Activated CD8-positive, alpha-beta T cell treated with anti-CD3 and anti-CD28 coated beads for 36 hours (primary cell): ENCODE measurements around the gene BBX. TPM values are rescaled to one million over a fixed set of nuclear protein-coding genes. Genes with fewer than 3 reads are reported as not detected.

Source experiments
- ATAC-seq: fragments of 200-7000 bp; cut with Tn5 transposase; one replicate; pipeline ENCODE4 v1.10.0; 2021; ENCODE audit warnings: mild to moderate bottlenecking, moderate library complexity
- CTCF ChIA-PET: fragments of 350-600 bp; sonication (Branson Sonifier 250); formaldehyde crosslinking; loops from one replicate; lab custom pipeline; 2021; ENCODE audit warnings: antibody characterized with exemption; lab: Charles Lee
- POLR2A ChIA-PET: fragments of 350-600 bp; sonication (Branson Sonifier 250); formaldehyde crosslinking; loops from one replicate; lab custom pipeline; 2021; ENCODE audit warnings: antibody characterized with exemption; lab: Charles Lee
- DNase-seq: peaks from one replicate; pipeline ENCODE4 v3.0.0-alpha.2; 2020
- H3K27ac Mint-ChIP-seq: one replicate; pipeline ENCODE4 v1.8.0; 2021; ENCODE audit warnings: mild to moderate bottlenecking, mixed read lengths
- H3K27me3 Mint-ChIP-seq: one replicate; pipeline ENCODE4 v1.8.0; 2021; ENCODE audit warnings: mixed read lengths
- H3K36me3 Mint-ChIP-seq: one replicate; pipeline ENCODE4 v1.8.0; 2021; ENCODE audit warnings: low read depth, mixed read lengths
- H3K4me1 Mint-ChIP-seq: one replicate; pipeline ENCODE4 v1.8.0; 2021; ENCODE audit warnings: low read depth, mixed read lengths
- H3K4me3 Mint-ChIP-seq: one replicate; pipeline ENCODE4 v1.8.0; 2021; ENCODE audit warnings: mild to moderate bottlenecking, moderate library complexity, mixed read lengths
- H3K9me3 Mint-ChIP-seq: one replicate; pipeline ENCODE4 v1.8.0; 2021; ENCODE audit warnings: mixed read lengths
- intact Hi-C: fragments of 100-400 bp; cut with micrococcal nuclease; formaldehyde crosslinking; loops from one replicate; pipeline ENCODE4 v1.10.0; 2022
- total RNA-seq, 2 experiments: library from RNA; stranded (reverse); gene quantifications; one replicate each; pipeline ENCODE4 v1.2.3, GENCODE V29; 2021
- TF ChIP-seq, protein P1 (sequence below): fragments of 200-600 bp; IDR thresholded peaks from one replicate; pipeline ENCODE4 v1.8.0; 2022; ENCODE audit warnings: antibody characterized with exemption, mild to moderate bottlenecking

Gene BBX
- total RNA-seq, 2 experiments from 2014 or later: 40.9 to 42.4 TPM

DNA sequence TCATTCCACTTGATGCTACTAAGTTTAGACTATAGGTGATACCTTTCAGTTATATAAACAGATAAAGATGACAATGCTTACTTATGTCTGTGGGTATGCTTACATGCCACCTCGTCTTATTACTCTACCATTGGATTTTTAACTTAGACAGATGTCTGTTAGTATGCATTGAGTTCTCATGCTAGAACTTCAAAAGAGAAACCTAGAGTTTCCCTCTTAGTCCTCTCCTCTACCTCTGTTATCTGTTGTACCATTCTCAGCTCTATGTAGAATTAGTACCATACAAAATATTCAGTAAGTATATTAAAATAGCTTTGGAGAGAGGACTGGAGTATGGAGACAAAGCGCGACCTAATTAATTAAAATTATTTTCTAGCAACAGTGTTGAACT lies 111.3 kb downstream of the BBX start:
- H3K27ac Mint-ChIP-seq: no peak overlapping the region
- POLR2A ChIA-PET: interaction anchor here (0.6 kb wide), 2 partner anchors 202 to 353 kb away, joined by 3 read pairs; no protein-coding TSS in a partner anchor

GRCh38 chr3:107637416-107638183 lies 114.8 kb downstream of the BBX start:
- TF ChIP-seq, protein P1, sequence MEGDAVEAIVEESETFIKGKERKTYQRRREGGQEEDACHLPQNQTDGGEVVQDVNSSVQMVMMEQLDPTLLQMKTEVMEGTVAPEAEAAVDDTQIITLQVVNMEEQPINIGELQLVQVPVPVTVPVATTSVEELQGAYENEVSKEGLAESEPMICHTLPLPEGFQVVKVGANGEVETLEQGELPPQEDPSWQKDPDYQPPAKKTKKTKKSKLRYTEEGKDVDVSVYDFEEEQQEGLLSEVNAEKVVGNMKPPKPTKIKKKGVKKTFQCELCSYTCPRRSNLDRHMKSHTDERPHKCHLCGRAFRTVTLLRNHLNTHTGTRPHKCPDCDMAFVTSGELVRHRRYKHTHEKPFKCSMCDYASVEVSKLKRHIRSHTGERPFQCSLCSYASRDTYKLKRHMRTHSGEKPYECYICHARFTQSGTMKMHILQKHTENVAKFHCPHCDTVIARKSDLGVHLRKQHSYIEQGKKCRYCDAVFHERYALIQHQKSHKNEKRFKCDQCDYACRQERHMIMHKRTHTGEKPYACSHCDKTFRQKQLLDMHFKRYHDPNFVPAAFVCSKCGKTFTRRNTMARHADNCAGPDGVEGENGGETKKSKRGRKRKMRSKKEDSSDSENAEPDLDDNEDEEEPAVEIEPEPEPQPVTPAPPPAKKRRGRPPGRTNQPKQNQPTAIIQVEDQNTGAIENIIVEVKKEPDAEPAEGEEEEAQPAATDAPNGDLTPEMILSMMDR: no peak
- DNase-seq (no peak), ATAC-seq (no peak)
- intact Hi-C loops: no loop called here
- Mint-ChIP-seq H3K27ac (no peak overlapping the region), H3K36me3 (peaks cover 4% of the 10 kb centered on the region), H3K27me3 (no peaks in the 10 kb centered on the region), H3K4me3 (no peak overlapping the region), H3K4me1 (peaks cover 20% of the 10 kb centered on the region), H3K9me3 (no peaks in the 10 kb centered on the region)
- CTCF ChIA-PET: interaction anchor here (0.6 to 1.6 kb wide), 3 partner anchors 39 to 107 kb away, joined by 3 to 4 read pairs (median 3); no protein-coding TSS in a partner anchor
- POLR2A ChIA-PET: no interaction called here

More for the DNA sequence above, 111.3 kb downstream of the BBX start:
- Mint-ChIP-seq H3K4me3 (no peak overlapping the region), H3K27me3 (no peaks in the 10 kb centered on the region), H3K36me3 (peaks cover 4% of the 10 kb centered on the region), H3K4me1 (peaks cover 31% of the 10 kb centered on the region), H3K9me3 (no peaks in the 10 kb centered on the region)
- no peak for DNase-seq
- TF ChIP-seq, protein P1: no peak
- CTCF ChIA-PET: interaction anchor here (0.9 to 1.4 kb wide), 3 partner anchors 42 to 213 kb away, joined by 3 read pairs; no protein-coding TSS in a partner anchor
- intact Hi-C loops: no loop called here
- ATAC-seq: no peak

DNA sequence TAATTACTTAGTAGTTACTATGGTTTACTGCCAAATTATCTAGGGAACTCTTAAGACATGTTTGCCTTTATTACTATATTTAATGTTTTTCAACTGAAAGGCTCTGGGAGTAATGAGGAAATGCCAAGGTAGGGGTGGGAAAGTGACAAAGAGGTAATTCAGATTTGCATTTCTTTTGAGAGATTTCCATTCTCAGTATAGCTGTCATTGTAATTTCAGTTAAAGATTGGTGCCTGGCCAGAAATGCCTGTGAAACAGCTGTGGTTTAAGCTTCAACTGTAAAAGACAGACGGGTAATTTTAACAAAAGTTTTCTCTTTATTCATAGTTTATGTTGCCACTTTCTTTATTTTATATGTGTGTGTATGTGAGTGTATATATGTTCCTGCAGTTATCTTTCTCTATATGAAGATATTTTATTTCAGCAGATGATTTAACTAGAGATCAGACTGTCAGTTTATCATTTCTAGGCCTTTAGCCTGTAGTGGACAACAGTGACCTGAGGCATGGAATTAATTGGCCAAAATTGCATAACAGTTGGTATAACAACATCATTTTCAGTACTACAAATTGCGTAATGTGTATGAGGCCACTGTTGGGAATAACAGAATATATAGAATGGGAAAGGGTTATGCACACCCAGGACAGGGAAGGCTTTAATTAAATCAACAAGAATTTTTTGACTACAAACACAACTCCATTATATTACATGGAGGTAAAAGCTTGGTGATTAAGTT lies 119.0 kb downstream of the BBX start:
- TF ChIP-seq, protein P1: no peak
- Mint-ChIP-seq H3K27ac (no peak overlapping the region), H3K4me3 (no peak overlapping the region), H3K9me3 (no peaks in the 10 kb centered on the region), H3K4me1 (peaks cover 25% of the 10 kb centered on the region), H3K27me3 (no peaks in the 10 kb centered on the region), H3K36me3 (peaks cover 4% of the 10 kb centered on the region)
- ATAC-seq (no peak), DNase-seq (no peak)
- CTCF ChIA-PET: interaction anchor here (1.7 to 2.2 kb wide), 2 partner anchors 14 to 15 kb away, joined by 5 to 8 read pairs; no protein-coding TSS in a partner anchor
- POLR2A ChIA-PET: interaction anchor here (1.1 kb wide), 1 partner anchor 21 kb away, joined by 3 read pairs; no protein-coding TSS in a partner anchor
- intact Hi-C loops: no loop called here

DNA sequence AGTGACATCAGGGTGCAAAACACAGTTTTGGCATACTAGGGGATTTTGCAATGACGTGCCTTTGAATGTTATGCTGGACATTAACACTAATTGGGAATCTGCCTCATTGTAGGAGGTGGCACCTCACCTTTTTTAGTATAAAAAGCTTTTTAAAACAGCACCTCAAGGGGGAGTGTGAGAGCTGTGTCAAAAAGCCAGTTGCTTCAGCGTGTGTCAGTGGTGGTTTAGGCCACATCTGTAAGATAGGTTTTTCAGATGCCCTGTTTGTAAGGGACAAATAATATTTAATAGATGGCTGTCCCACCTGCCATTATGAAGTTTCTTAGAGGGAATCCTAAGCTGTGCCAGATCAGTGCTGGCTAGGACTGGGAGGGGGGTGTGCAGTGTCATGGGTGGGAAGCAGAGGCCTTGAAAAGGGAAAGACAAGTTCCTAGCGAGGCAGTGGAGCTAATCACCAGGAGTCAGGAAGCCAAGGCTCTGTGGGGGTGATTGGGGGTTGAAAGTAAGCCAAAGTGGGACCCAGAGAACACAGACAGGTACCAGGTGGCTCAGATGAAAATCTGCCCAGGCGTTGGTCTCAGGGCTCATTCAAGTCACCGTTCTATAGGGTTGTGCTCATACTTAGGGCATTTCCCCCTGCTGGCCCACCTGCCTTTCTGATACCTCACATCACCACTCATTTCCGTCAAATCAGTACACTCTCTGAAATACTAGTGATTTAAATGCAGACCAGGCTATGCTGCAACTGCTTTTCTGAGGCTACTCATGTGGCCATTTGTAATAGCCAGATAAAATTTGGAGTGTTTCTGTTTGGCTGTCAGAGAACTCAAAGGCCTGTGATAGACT lies 120.5 kb downstream of the BBX start:
- Mint-ChIP-seq H3K27ac (no peak overlapping the region), H3K4me3 (no peak overlapping the region), H3K36me3 (no peaks in the 10 kb centered on the region), H3K9me3 (no peaks in the 10 kb centered on the region), H3K4me1 (peaks cover 25% of the 10 kb centered on the region), H3K27me3 (no peaks in the 10 kb centered on the region)
- intact Hi-C loops: no loop called here
- ChIA-PET CTCF (interaction anchor here (1.0 to 2.2 kb wide), 5 partner anchors 11 to 63 kb away, joined by 3 to 8 read pairs (median 4); no protein-coding TSS in a partner anchor), POLR2A (no interaction called here)
- DNase-seq: peak; percentile 20
- TF ChIP-seq, protein P1: peak; percentile 26
- ATAC-seq: peak; percentile 74
